Superior temporal gyrus (tissue), 1 donor: ENCODE results near the gene PCNA.

Source experiments
- DNase-seq: peaks from one replicate; pipeline ENCODE4 v3.0.0-alpha.2; 2016; ENCODE audit errors: extremely low spot score

Gene PCNA

DNA sequence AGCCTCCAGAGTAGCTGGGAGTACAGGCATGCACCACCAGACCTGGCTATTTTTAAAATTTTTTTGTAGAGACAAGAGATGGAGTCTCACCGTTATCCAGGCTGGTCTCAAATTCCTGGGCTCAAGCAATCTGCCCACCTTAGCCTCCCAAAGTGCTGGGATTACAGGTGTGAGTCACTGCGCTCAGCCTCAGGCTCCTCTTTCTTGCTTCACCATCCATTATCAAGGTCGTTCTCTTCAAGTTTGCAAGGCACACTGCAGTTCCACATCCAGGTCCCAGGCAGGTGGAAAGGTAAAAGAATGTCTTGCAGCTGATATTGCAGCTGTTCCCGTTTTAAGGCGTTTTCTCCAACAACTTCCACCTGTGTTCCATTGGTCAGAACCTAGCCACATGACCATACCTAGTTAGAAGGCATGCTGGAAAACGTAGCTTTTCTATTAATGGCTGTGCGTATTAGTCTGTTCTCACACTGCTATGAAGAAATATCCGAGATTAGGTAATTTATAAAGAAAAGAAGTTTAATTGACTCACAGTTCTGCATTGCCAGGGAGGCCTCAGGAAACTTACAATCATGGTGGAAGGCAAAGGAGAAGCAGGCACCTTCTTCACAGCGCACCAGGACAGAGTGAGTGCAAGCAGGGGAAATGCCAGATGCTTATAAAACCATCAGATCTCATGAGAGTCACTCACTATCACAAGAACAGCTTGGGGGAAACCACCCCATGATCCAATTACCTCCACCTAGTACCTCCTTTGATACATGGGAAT is 51.7 kb downstream of the PCNA start:
- no peak for DNase-seq

DNA sequence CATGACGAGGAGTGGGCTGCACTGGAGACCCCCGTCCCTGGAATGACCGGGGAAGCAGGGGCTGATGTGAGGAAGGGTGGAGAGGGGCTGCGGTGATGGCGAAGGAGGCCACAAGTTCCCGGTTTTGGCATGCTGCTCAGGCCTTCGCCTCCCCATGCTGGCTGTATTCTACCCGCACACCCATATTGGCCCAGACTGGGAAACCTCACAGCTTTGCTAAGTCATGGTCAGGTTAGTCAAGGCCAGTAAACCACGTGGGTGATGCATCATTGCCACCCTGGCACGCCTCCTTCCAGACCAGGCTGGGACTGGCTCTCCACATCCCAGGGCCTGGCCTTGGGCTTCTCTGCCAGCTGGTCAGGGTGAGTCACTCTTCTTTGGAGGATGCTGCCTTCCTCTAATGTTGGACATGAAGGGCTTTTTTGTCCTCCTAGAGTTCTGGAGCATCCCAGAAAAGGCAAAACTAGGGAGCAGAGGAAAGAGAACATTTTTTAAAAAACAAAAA is 53.8 kb downstream of the PCNA start:
- DNase-seq = no peak

DNA sequence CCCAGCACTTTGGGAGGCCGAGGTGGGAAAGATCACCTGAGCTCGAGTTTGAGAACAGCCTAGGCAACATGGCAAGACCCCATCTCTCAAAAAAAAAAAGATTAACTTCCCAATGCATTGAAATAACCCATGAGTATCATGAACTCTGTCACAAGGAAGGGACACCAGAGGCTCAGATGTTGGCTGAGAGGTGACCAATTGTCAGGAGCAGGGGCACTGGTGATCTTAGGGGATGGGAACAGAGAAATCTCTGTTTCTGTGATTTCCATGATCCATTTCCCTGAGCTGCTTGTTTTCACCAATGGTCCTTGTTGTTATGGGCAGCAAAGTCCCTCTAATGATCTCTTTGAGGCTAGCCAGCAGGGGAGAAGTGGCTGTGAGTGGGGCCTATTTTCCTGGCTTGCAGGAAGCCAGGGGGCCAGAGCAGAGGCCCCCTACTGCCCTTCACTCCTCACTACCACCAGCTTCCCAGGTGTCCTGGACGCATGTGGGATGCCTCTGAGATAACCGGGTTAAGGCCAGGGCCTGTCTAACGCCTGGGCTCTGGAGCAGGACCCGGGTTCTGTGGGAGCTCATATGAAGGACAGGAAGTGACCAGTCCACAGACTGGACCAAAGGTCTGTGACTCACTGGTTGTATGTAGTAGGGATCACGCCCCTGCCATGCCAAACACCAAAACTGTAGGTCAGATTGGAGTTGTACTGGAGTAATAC is 54.4 kb downstream of the PCNA start:
- DNase-seq = no peak
